GM23248 (cell line): ENCODE results near the gene BMAL2. TPM values are rescaled to one million over a fixed set of nuclear protein-coding genes. Genes with fewer than 3 reads are reported as not detected.
A peak's percentile ranks its signal among the peaks of the same experiment; 100 is the strongest.

Source experiments
- DNase-seq: peaks from one replicate; pipeline ENCODE4 v3.0.0-alpha.2; 2015
- H2AFZ ChIP-seq: fragments of 200-600 bp; sonication (generic); 2 replicates; pipeline ENCODE4 v1.6.1; 2016; ENCODE audit warnings: antibody characterized with exemption
- H3F3A ChIP-seq: fragments of 200-600 bp; sonication (generic); 2 replicates; pipeline ENCODE4 v1.6.1; 2016; ENCODE audit warnings: mild to moderate bottlenecking, antibody characterized with exemption, mixed run types; ENCODE audit not compliant: insufficient read depth
- H3K27ac ChIP-seq: fragments of 200-600 bp; sonication (generic); 2 replicates; pipeline ENCODE4 v1.5.1; 2016; ENCODE audit warnings: mild to moderate bottlenecking
- H3K27me3 ChIP-seq: fragments of 200-600 bp; sonication (generic); replicated peaks from 2 replicates; pipeline ENCODE4 v1.6.1; 2016; ENCODE audit warnings: mild to moderate bottlenecking; ENCODE audit not compliant: insufficient read depth
- H3K36me3 ChIP-seq: fragments of 200-600 bp; sonication (generic); 2 replicates; pipeline ENCODE4 v1.6.1; 2016; ENCODE audit warnings: low read depth, mild to moderate bottlenecking
- H3K4me1 ChIP-seq: fragments of 200-600 bp; sonication (generic); 2 replicates; pipeline ENCODE4 v1.6.1; 2016; ENCODE audit warnings: mild to moderate bottlenecking; ENCODE audit not compliant: insufficient read depth
- H3K4me2 ChIP-seq: fragments of 200-600 bp; sonication (generic); one replicate; pipeline ENCODE4 v1.6.1; 2016; ENCODE audit warnings: mild to moderate bottlenecking; ENCODE audit not compliant: unreplicated experiment
- H3K4me3 ChIP-seq: fragments of 200-600 bp; sonication (generic); 2 replicates; pipeline ENCODE4 v1.5.1; 2016; ENCODE audit warnings: mild to moderate bottlenecking
- H3K79me2 ChIP-seq: fragments of 200-600 bp; sonication (generic); 2 replicates; pipeline ENCODE4 v1.6.1; 2016; ENCODE audit warnings: mild to moderate bottlenecking; ENCODE audit not compliant: insufficient read depth
- H3K9ac ChIP-seq: fragments of 200-600 bp; sonication (generic); 2 replicates; pipeline ENCODE4 v1.6.1; 2016; ENCODE audit warnings: mild to moderate bottlenecking
- H3K9me2 ChIP-seq: fragments of 200-600 bp; sonication (generic); 2 replicates; pipeline ENCODE4 v1.6.1; 2016; ENCODE audit warnings: mixed run types, mild to moderate bottlenecking, moderate library complexity; ENCODE audit not compliant: insufficient read depth
- H3K9me3 ChIP-seq: fragments of 200-600 bp; sonication (generic); one replicate; pipeline ENCODE4 v1.6.1; 2017; ENCODE audit warnings: low read depth
- H4K20me1 ChIP-seq: fragments of 200-600 bp; sonication (generic); 2 replicates; pipeline ENCODE4 v1.6.0; 2016; ENCODE audit not compliant: insufficient read depth
- EZH2 ChIP-seq: fragments of 200-600 bp; sonication (generic); IDR thresholded peaks from 2 replicates; pipeline ENCODE4 v1.6.1; 2018; ENCODE audit warnings: antibody characterized with exemption, mild to moderate bottlenecking; ENCODE audit not compliant: insufficient read depth, poor library complexity, severe bottlenecking
- EZH2phosphoT487 ChIP-seq: fragments of 200-600 bp; sonication (generic); IDR thresholded peaks from 2 replicates; pipeline ENCODE4 v1.6.1; 2018; ENCODE audit warnings: antibody characterized with exemption, moderate library complexity, mild to moderate bottlenecking, low read depth; ENCODE audit not compliant: insufficient read depth
- WGBS, 2 experiments: methylation state at CpG; one replicate each; pipeline ENCODE4 v1.1.6; 2015 to 2017; ENCODE audit warnings: low lambda C conversion rate in 2 of 2, low coverage in 1 of 2; ENCODE audit errors: missing lambda C conversion rate in 2 of 2; 5-methylcytosine and 5-hydroxymethylcytosine counted together
- in situ Hi-C: fragments of 300-500 bp; cut with MboI; formaldehyde crosslinking; loops from 2 replicates; pipeline ENCODE4 v1.15.0; 2020
- polyA plus RNA-seq: library from polyadenylated mRNA; unstranded; fragments of >200 nt; fragmentation: Nextera tagmentation; extraction: Ambion mirVana; gene quantifications from 2 replicates; pipeline ENCODE4 v1.2.1, GENCODE V29; 2016
- total RNA-seq: library from RNA; depleted of rRNA; stranded (reverse); fragments of >200 nt; shearing (Covaris generic); gene quantifications from 2 replicates; pipeline ENCODE4 v1.2.3, GENCODE V29; 2014

Gene BMAL2
- total and polyA plus RNA-seq, 2 experiments from 2014 or later = 14.9 to 27.3 TPM

DNA sequence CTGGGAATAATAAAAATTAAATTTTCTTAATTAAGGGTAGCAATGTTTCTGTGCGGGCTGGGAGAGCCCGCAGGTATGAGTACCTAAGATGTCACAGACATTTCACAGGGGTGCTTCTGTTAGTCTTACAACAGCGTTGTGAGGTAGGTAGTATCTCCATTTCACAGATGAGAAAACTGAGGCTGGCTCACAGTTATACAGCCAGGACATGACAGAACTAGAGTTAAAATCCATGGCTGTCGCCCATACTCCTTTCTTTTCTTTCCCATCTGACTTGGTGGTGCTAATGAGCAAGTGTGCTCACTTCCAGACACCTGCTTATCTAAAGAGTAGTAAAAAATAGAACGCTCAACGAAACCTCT, 2.1 kb downstream of the BMAL2 start:
- Histone ChIP-seq H3K27ac (no peak overlapping the region), H3K4me1 (peaks cover 22% of the 10 kb centered on the region), H3F3A (peaks cover 19% of the 10 kb centered on the region), H3K4me3 (peak overlapping the region; percentile 85; the same call in 1 of the 2 replicates), H3K79me2 (peaks cover 62% of the 10 kb centered on the region), H2AFZ (no peak overlapping the region), H3K27me3 (no peaks in the 10 kb centered on the region), H3K4me2 (no peak overlapping the region), H3K36me3 (no peaks in the 10 kb centered on the region), H4K20me1 (no peaks in the 10 kb centered on the region), H3K9me3 (no peaks in the 10 kb centered on the region), H3K9ac (no peak overlapping the region), H3K9me2 (no peaks in the 10 kb centered on the region)
- TF ChIP-seq EZH2phosphoT487 = no peak
- TF ChIP-seq EZH2 = no peak
- no peak for DNase-seq
- WGBS, 2 experiments = 81 to 83% methylated on average over 6 of the region's 6 CpGs
- in situ Hi-C loops = no loop called here

DNA sequence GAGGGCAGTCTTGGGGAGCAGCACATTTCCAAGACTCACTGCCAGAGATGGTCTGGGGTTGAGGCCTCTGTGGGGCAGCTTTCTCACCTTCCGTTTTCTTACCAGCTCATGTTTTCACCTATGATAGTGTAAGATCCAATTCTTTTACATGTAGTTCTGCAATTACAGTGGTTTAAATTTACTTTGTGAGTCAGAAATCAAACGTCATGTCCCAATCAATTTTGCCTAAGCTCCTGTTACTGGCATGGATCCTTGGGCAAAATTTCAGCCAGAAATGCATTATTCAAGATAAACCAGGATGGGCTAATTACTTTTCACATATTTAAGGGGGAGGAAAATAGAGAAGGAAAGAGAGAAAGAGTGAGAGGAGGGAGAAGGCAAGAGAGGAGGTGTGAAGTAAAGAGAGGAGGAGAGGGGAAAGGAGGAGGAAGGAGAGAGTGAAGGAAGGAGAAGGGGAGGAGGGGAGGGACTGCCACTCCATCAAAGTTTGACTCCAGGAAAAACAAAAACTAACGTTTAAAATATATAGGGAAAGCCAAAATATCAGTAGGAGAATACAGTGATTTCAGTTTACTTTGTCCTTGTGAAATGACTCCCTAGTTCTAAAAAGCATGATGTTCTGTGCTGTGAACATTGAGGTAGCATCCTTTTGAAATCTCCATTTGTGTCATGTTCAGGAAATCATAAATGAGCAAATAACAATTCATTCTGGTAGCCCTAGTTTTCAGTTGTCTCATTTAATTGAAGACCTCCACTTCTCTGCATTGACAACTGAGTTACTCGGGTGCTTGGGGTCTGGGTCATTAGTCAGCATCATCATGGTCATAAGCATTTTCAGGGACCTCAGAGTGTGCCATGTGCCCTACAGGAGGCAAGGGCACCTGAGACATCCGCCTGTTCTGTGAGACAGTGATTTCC, 3.0 kb downstream of the BMAL2 start:
- in situ Hi-C loops = no loop called here
- Histone ChIP-seq H3K9me3 (no peaks in the 10 kb centered on the region), H3F3A (peaks cover 16% of the 10 kb centered on the region), H3K9me2 (no peaks in the 10 kb centered on the region), H4K20me1 (no peaks in the 10 kb centered on the region), H3K36me3 (no peaks in the 10 kb centered on the region), H3K4me1 (peaks cover 20% of the 10 kb centered on the region), H3K9ac (no peak overlapping the region), H3K27ac (no peak overlapping the region), H3K4me3 (no peak overlapping the region), H3K4me2 (no peak overlapping the region), H3K79me2 (peaks cover 71% of the 10 kb centered on the region), H3K27me3 (no peaks in the 10 kb centered on the region), H2AFZ (no peak overlapping the region)
- TF ChIP-seq EZH2phosphoT487 (no peak), EZH2 (no peak)
- DNase-seq = peak; percentile 14
- WGBS, 2 experiments = 50 to 59% methylated on average over 5 of the region's 5 CpGs

DNA sequence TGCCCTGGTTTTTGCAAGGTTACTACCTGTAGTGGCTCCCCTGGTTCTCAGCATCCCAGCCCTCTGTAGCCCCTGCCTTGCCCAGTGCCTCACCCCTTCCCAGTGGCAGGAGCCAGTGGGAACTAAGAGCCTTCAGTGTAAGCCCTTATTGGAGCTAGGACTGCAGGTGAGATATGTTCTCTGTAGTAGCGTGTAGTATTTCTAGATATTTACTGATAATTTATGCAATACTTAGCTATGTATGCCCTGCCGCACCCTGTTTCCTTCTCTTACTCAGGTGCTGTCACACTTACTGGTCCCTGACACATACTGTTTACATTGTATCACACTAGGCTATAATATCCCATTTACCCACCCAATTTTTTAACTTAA, 3.6 kb downstream of the BMAL2 start:
- peaks cover 78% of the 10 kb centered on the region for H3K79me2 ChIP-seq
- WGBS, 2 experiments = 96 to 98% methylated on average over 2 of the region's 2 CpGs

DNA sequence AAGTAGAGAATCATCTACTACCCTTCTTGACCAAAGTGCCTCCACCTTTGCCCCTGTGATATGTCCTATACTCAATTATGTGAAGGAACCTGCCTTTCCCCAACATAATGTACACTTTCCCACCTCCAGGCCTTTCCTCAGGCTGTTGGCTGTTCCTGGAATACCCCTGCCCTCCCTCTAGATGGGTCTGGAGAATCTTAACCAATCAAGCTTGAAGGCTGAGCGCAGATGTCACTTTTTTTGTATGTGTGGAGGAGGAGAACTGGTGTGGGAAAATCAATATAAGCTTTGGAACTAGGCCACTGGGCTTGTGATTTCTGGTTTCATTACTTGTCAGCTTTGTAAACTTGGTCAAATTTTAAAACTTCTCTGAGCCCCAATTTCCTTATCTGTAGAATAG, 4.7 kb downstream of the BMAL2 start:
- H4K20me1 ChIP-seq = no peaks in the 10 kb centered on the region
- H2AFZ ChIP-seq = no peak overlapping the region
- peaks cover 18% of the 10 kb centered on the region for H3F3A ChIP-seq
- H3K9me2 ChIP-seq = no peaks in the 10 kb centered on the region
- H3K9ac ChIP-seq = no peak overlapping the region
- TF ChIP-seq EZH2phosphoT487 = no peak
- TF ChIP-seq EZH2 = no peak
- H3K27ac ChIP-seq = no peak overlapping the region
- no peak overlapping the region for H3K4me2 ChIP-seq
- in situ Hi-C loops = no loop called here
- H3K27me3 ChIP-seq = no peaks in the 10 kb centered on the region
- H3K4me1 ChIP-seq = peaks cover 23% of the 10 kb centered on the region
- no peak overlapping the region for H3K4me3 ChIP-seq
- H3K9me3 ChIP-seq = no peaks in the 10 kb centered on the region
- 95 to 100% methylated on average over 1 of the region's 1 CpG for WGBS, 2 experiments
- DNase-seq = no peak
- H3K79me2 ChIP-seq = peaks cover 89% of the 10 kb centered on the region
- H3K36me3 ChIP-seq = no peaks in the 10 kb centered on the region

More for the DNA sequence above, 3.6 kb downstream of the BMAL2 start:
- TF ChIP-seq EZH2phosphoT487 (no peak), EZH2 (no peak)
- Histone ChIP-seq H3K9ac (no peak overlapping the region), H3F3A (peaks cover 16% of the 10 kb centered on the region), H3K4me3 (no peak overlapping the region), H3K27me3 (no peaks in the 10 kb centered on the region), H2AFZ (no peak overlapping the region), H4K20me1 (no peaks in the 10 kb centered on the region), H3K36me3 (no peaks in the 10 kb centered on the region), H3K4me1 (peaks cover 20% of the 10 kb centered on the region), H3K27ac (no peak overlapping the region), H3K4me2 (no peak overlapping the region), H3K9me3 (no peaks in the 10 kb centered on the region), H3K9me2 (no peaks in the 10 kb centered on the region)
- DNase-seq = no peak
- in situ Hi-C loops = no loop called here
